GM12872 (cell line): Measurements from ENCODE around the gene PTMS.

ENCODE experiments used
- CTCF ChIP-seq: IDR thresholded peaks from 3 replicates; pipeline ENCODE4 v1.5.1; 2011; ENCODE audit warnings: low read depth, mild to moderate bottlenecking, low read length, moderate library complexity; ENCODE audit not compliant: insufficient read depth

The PTMS gene

GRCh38 chr12:6771091-6771495, 4.9 kb downstream of the PTMS start:
- TF ChIP-seq CTCF = no peak

DNA sequence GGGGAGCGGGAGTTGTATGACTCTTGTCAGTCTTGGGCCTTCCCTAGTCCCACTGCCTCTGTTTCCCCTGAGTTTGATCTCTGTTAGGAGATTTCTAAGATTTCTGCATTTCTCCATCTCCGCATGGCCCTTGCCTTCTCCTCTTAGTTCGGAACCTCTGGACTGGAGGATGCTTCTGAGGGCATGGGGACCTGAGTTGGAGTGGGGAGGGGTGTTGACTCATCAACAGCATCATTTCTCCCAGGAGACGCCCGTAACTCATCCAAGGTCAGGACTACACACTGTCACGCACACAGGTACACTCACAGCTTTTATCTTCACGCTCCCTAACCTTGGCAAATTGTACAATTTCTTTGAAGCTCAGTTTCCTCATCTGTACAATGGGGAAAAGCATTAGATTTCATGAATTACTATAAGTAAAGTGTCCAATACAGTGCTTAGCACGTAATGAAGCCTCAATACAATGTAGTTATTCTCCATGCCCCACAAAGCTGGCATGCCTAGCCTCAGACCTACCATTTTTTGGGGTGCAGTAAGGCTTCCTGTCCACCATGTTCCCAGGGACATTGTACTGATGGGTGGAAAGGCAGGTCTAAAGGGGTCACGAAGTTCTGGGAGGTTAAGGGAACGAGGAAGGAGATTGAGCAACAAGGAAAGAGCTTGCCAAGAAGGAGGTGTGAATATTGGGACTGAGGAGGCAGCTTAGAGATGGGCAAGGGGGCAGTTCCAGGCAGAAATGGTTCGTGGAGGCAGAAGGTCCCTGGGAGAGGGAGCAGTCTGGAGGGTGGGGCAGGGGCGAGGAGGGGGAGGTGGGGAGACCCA, 5.6 kb downstream of the PTMS start:
- no peak for TF ChIP-seq CTCF

DNA sequence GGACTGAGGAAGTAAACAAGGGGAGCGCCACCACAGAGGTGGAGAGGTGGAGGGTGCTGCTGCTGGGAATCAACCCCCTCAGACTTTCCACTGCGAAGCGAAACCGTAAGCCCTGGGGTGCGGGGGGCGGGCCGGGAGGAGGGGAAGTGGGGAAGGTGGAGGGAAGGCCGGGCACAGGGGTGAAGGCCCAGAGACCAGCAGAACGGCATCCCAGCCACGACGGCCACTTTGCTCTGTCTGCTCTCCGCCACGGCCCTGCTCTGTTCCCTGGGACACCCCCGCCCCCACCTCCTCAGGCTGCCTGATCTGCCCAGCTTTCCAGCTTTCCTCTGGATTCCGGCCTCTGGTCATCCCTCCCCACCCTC, 6.2 kb downstream of the PTMS start, which contains the start of gene LAG3:
Gene LAG3 (plus strand): TSS at position 190 of the 365 bp plus-strand sequence. CDS start 333 bp downstream, outside the sequence.
- no peak for TF ChIP-seq CTCF

- no peak for TF ChIP-seq CTCF
Measured at GRCh38 chr12:6772726-6773589, 6.8 kb downstream of the PTMS start.

DNA sequence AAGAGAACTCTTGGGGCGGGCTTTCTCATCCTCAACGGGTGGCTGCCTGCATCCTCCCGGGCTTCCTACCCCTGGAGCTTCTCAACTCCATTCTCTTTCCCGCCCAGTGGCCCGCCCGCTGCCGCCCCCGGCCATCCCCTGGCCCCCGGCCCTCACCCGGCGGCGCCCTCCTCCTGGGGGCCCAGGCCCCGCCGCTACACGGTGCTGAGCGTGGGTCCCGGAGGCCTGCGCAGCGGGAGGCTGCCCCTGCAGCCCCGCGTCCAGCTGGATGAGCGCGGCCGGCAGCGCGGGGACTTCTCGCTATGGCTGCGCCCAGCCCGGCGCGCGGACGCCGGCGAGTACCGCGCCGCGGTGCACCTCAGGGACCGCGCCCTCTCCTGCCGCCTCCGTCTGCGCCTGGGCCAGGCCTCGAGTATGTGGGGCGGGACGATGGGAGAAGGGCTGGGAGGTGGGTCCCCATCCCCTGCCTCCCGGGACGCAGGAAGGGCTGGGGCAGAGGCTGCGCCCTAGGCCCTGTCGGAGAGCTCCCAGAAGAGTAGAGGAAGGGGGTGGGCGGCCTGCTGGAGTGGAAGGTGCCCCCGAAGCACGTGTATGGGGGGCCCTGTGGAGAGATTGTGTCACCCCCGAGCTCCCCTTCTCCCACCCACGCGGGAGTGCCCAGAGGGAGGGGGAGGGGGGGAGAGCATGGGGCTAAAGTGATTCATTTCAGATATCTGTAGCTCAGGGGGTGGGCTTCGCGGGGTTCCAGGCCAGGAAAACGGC, 7.6 kb downstream of the PTMS start:
- TF ChIP-seq CTCF = no peak

- no peak for TF ChIP-seq CTCF
Measured at GRCh38 chr12:6774499-6775062, 8.4 kb downstream of the PTMS start.
